ENCODE measurements around the gene AS3MT. TPM values are rescaled to one million over a fixed set of nuclear protein-coding genes. Genes with fewer than 3 reads are reported as not detected.
"Not testable (repeated sequence)": the region's sequence is repeated elsewhere in the genome, so short reads cannot be mapped to it uniquely, and the experiment has no call there.

The AS3MT gene
- total RNA-seq, result under 1 TPM; 0.52 to 0.68 TPM

- CTCF ChIA-PET, result interaction anchor here (0.8 kb wide), 1 partner anchor 32 kb away, joined by 3 read pairs; no protein-coding TSS in a partner anchor
- POLR2A ChIA-PET, result interaction anchor here (1.2 kb wide), 1 partner anchor 15 kb away, joined by 4 read pairs; no protein-coding TSS in a partner anchor
Measured at GRCh38 chr10:102869258-102870198, at the start of gene AS3MT. Gene AS3MT (plus strand): TSS chr10:102869470. CDS start chr10:102869593, 123 bp downstream.

GRCh38 chr10:102820008-102820407 is 49.3 kb upstream of the AS3MT start:
- DNase-seq; H3K36me3 Mint-ChIP-seq (ENCODE audit: low read depth); H3K4me1 Mint-ChIP-seq (ENCODE audit: low read depth); H3K4me3 Mint-ChIP-seq; H3K27ac Mint-ChIP-seq; ATAC-seq; POLR2A ChIA-PET; H3K9me3 Mint-ChIP-seq (ENCODE audit: insufficient read depth); H3K27me3 Mint-ChIP-seq (ENCODE audit: low read depth); CTCF ChIA-PET: not testable (repeated sequence)

More at GRCh38 chr10:102869258-102870198, at the start of gene AS3MT:
- Mint-ChIP-seq H3K27me3 (ENCODE audit: low read depth) (peaks cover 9% of the 10 kb centered on the region), H3K9me3 (ENCODE audit: insufficient read depth) (no peaks in the 10 kb centered on the region), H3K4me3 (peak within 1 kb of the TSS; percentile 73), H3K4me1 (ENCODE audit: low read depth) (peaks cover 12% of the 10 kb centered on the region), H3K36me3 (ENCODE audit: low read depth) (no peaks in the 10 kb centered on the region), H3K27ac (no peak within 1 kb of the TSS)
- DNase-seq (peak; percentile 43), ATAC-seq (peak; percentile 95)

- Mint-ChIP-seq H3K27ac (no peak overlapping the region), H3K4me1 (ENCODE audit: low read depth) (no peaks in the 10 kb centered on the region), H3K27me3 (ENCODE audit: low read depth) (no peaks in the 10 kb centered on the region), H3K9me3 (ENCODE audit: insufficient read depth) (no peaks in the 10 kb centered on the region), H3K36me3 (ENCODE audit: low read depth) (no peaks in the 10 kb centered on the region), H3K4me3 (no peak overlapping the region)
- CTCF ChIA-PET, result interaction anchor here (2.2 kb wide), 1 partner anchor 95 kb away, joined by 6 read pairs; the partner anchor contains the start of gene CNNM2
- no peak for DNase-seq
- POLR2A ChIA-PET, result no interaction called here
- ATAC-seq, result no peak
Measured at GRCh38 chr10:102822222-102822621, 47.0 kb upstream of the AS3MT start.

GRCh38 chr10:102824664-102825063 is 44.6 kb upstream of the AS3MT start:
- Mint-ChIP-seq H3K27me3 (ENCODE audit: low read depth) (no peaks in the 10 kb centered on the region), H3K36me3 (ENCODE audit: low read depth) (no peaks in the 10 kb centered on the region), H3K4me1 (ENCODE audit: low read depth) (no peaks in the 10 kb centered on the region), H3K9me3 (ENCODE audit: insufficient read depth) (no peaks in the 10 kb centered on the region), H3K27ac (no peak overlapping the region), H3K4me3 (no peak overlapping the region)
- DNase-seq (no peak), ATAC-seq (no peak)
- CTCF ChIA-PET, result no interaction called here
- POLR2A ChIA-PET, result no interaction called here

GRCh38 chr10:102826148-102826796 is 43.0 kb upstream of the AS3MT start:
- no peak for ATAC-seq
- Mint-ChIP-seq H3K4me1 (ENCODE audit: low read depth) (no peaks in the 10 kb centered on the region), H3K9me3 (ENCODE audit: insufficient read depth) (no peaks in the 10 kb centered on the region), H3K27ac (no peak overlapping the region), H3K4me3 (no peak overlapping the region), H3K36me3 (ENCODE audit: low read depth) (no peaks in the 10 kb centered on the region), H3K27me3 (ENCODE audit: low read depth) (no peaks in the 10 kb centered on the region)
- CTCF ChIA-PET, result no interaction called here
- POLR2A ChIA-PET, result no interaction called here
- DNase-seq, result no peak

GRCh38 chr10:102827597-102827975 is 41.7 kb upstream of the AS3MT start:
- Mint-ChIP-seq H3K4me3 (no peak overlapping the region), H3K36me3 (ENCODE audit: low read depth) (no peaks in the 10 kb centered on the region), H3K4me1 (ENCODE audit: low read depth) (no peaks in the 10 kb centered on the region), H3K27me3 (ENCODE audit: low read depth) (no peaks in the 10 kb centered on the region), H3K9me3 (ENCODE audit: insufficient read depth) (no peaks in the 10 kb centered on the region), H3K27ac (no peak overlapping the region)
- ChIA-PET CTCF (interaction anchor here (1.1 kb wide), 1 partner anchor 14 kb away, joined by 3 read pairs; no protein-coding TSS in a partner anchor), POLR2A (no interaction called here)
- no peak for DNase-seq
- ATAC-seq, result no peak

- H3K4me1 Mint-ChIP-seq (ENCODE audit: low read depth), result no peaks in the 10 kb centered on the region
- H3K9me3 Mint-ChIP-seq (ENCODE audit: insufficient read depth), result no peaks in the 10 kb centered on the region
- ChIA-PET POLR2A (no interaction called here), CTCF (interaction anchor here (2.2 kb wide), 1 partner anchor 70 kb away, joined by 10 read pairs; no protein-coding TSS in a partner anchor)
- no peaks in the 10 kb centered on the region for H3K36me3 Mint-ChIP-seq (ENCODE audit: low read depth)
- H3K27ac Mint-ChIP-seq, result no peak overlapping the region
- H3K4me3 Mint-ChIP-seq, result no peak overlapping the region
- no peaks in the 10 kb centered on the region for H3K27me3 Mint-ChIP-seq (ENCODE audit: low read depth)
- ATAC-seq, result no peak
- DNase-seq, result no peak
Measured at GRCh38 chr10:102831322-102832071, 37.8 kb upstream of the AS3MT start.

GRCh38 chr10:102832248-102832647 is 37.0 kb upstream of the AS3MT start:
- no peak for ATAC-seq
- H3K27ac Mint-ChIP-seq, result no peak overlapping the region
- CTCF ChIA-PET, result interaction anchor here (2.2 kb wide), 1 partner anchor 69 kb away, joined by 10 read pairs; no protein-coding TSS in a partner anchor
- no peak overlapping the region for H3K4me3 Mint-ChIP-seq
- no peaks in the 10 kb centered on the region for H3K27me3 Mint-ChIP-seq (ENCODE audit: low read depth)
- POLR2A ChIA-PET, result no interaction called here
- no peaks in the 10 kb centered on the region for H3K9me3 Mint-ChIP-seq (ENCODE audit: insufficient read depth)
- no peaks in the 10 kb centered on the region for H3K36me3 Mint-ChIP-seq (ENCODE audit: low read depth)
- no peaks in the 10 kb centered on the region for H3K4me1 Mint-ChIP-seq (ENCODE audit: low read depth)
- DNase-seq, result no peak

GRCh38 chr10:102832987-102833386 is 36.3 kb upstream of the AS3MT start:
- no peak overlapping the region for H3K27ac Mint-ChIP-seq
- no peaks in the 10 kb centered on the region for H3K9me3 Mint-ChIP-seq (ENCODE audit: insufficient read depth)
- H3K4me3 Mint-ChIP-seq, result no peak overlapping the region
- DNase-seq, result no peak
- H3K4me1 Mint-ChIP-seq (ENCODE audit: low read depth), result no peaks in the 10 kb centered on the region
- no peak for ATAC-seq
- ChIA-PET CTCF (interaction anchor here (2.2 kb wide), 1 partner anchor 69 kb away, joined by 10 read pairs; no protein-coding TSS in a partner anchor), POLR2A (no interaction called here)
- no peaks in the 10 kb centered on the region for H3K27me3 Mint-ChIP-seq (ENCODE audit: low read depth)
- no peaks in the 10 kb centered on the region for H3K36me3 Mint-ChIP-seq (ENCODE audit: low read depth)

GRCh38 chr10:102834143-102834542 is 35.1 kb upstream of the AS3MT start:
- Mint-ChIP-seq H3K4me1 (ENCODE audit: low read depth) (no peaks in the 10 kb centered on the region), H3K9me3 (ENCODE audit: insufficient read depth) (no peaks in the 10 kb centered on the region), H3K4me3 (no peak overlapping the region), H3K36me3 (ENCODE audit: low read depth) (no peaks in the 10 kb centered on the region), H3K27me3 (ENCODE audit: low read depth) (peaks cover 4% of the 10 kb centered on the region), H3K27ac (no peak overlapping the region)
- ATAC-seq (no peak), DNase-seq (no peak)
- ChIA-PET CTCF (interaction anchor here (0.9 to 4.2 kb wide), 2 partner anchors 68 to 411 kb away, joined by 4 to 41 read pairs; no protein-coding TSS in a partner anchor), POLR2A (no interaction called here)

- ChIA-PET CTCF (interaction anchor here (0.7 to 4.2 kb wide), 10 partner anchors 14 to 651 kb away, joined by 3 to 41 read pairs (median 4); partner anchors contain the start of gene CNNM2), POLR2A (no interaction called here)
- Mint-ChIP-seq H3K27me3 (ENCODE audit: low read depth) (peaks cover 9% of the 10 kb centered on the region), H3K27ac (no peak overlapping the region), H3K4me1 (ENCODE audit: low read depth) (no peaks in the 10 kb centered on the region), H3K9me3 (ENCODE audit: insufficient read depth) (no peaks in the 10 kb centered on the region), H3K4me3 (no peak overlapping the region), H3K36me3 (ENCODE audit: low read depth) (no peaks in the 10 kb centered on the region)
- ATAC-seq (peak; percentile 99), DNase-seq (peak; percentile 84)
Measured at GRCh38 chr10:102835007-102835482, 34.2 kb upstream of the AS3MT start.

Measured in activated CD8-positive, alpha-beta T cell treated with anti-CD3 and anti-CD28 coated beads, Interleukin-2, amount 10 ng/mL, durations not matched to agents 7 days and 5 days (primary cell).